NOMO-1 (cell line): ENCODE results near the gene ARF5.

Experiments
- DNase-seq, 2 experiments: peaks; one replicate each; lab custom pipeline; 2025; ENCODE audit not compliant: unreplicated experiment in 2 of 2; lab: John Stamatoyannopoulos, UW

ARF5 gene

DNA sequence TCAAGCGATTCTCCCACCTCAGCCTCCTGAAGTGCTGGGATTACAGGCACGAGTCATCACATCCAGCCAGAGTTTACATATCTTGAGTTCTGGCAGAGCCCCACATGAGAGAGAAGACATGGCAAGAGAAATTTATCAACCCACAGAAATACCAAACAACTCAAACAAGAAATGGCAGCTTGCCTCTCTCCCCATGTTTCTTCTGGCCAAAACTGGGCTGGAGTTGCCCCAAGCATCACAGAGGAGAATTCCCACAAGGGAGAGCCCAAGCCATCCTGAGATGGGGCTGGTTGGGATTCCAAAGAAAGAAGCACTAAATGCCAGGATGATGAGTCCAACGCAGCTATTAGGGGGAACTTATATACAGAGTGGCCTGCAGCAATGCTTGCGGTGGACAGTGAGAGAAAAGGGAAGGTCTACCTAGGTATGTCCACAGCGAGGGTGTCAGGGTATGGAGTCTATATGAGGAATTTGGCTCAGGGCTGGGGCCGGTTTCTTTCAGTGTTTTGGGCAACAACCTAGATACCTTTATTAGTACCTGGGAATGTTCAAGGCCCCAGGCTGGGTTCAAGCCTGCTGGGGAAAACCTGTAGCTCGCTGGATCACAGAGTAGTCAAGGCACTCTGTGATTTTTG lies 44.2 kb downstream of the ARF5 start:
- DNase-seq: no peak

DNA sequence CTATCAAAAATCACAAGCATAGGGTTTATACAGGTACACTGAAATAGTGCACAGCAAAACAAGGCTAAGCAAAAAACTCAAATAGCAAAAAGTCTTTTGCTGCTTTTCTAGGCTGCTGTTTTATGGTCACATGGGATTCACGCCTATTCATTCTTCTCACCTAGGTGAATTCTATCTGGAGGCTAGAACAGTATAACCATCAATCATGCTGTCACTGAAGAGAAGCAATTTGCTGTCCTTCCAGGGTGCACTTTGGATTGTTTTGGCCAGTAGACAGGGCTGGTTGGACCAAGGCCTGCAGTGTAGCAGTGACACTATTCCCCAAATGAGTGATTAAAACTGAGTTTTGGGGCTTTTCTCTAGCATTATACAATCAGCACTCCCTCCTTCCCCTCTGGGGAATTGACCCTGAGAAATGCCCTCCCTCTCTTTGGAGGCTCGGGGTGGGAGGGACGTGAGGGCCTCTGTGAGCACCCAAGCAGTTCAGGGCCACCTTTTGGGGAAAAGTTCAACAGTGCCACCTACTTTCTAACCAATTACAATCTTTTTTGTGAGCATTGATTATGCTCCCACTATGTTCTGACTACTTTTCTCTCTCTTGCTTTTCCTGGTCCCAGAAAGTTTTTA lies 47.6 kb downstream of the ARF5 start:
- DNase-seq: no peak

- DNase-seq: no peak
These were observed 50.0 kb downstream of the ARF5 start for GRCh38 chr7:127638197-127638596.
